ENCODE results near the gene PLD4.

The PLD4 gene

DNA sequence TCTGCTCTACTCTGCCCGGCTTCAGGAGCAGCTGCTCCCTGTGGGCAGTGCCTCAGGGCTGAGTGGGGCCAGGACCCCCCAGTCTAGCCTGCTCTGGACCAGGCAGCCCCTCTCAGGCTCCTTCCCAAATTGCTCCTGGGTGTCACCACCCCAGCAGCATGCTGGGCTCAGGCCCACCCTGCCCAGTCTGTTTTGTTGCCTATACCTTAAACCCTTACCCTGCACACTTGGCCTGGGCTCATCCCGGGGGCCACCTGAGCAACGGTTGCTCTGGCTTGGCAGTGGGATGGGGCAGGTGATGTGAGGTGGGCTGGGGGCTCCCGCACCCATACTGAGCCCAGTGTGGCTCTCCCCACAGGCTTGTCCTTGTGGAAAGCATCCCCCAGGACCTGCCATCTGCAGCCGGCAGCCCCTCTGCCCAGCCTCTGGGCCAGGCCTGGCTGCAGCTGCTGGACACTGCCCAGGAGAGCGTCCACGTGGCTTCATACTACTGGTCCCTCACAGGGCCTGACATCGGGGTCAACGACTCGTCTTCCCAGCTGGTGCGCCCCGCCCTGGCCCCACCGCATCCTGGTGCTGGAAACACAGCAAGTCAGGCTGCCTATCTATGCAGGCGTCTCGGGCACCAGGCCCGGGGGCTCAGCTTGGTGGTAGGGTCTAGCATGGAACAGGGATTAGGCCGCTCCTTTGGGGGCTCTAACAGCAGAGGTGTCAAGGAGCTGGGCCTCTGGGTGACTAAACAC lies 3.9 kb downstream of the PLD4 start:
- H3F3A ChIP-seq (ENCODE audit: low read depth), result no peaks in the 10 kb centered on the region
- no peak overlapping the region for H3K9ac ChIP-seq (ENCODE audit: low read depth, low read length, poor library complexity, severe bottlenecking)
- no peaks in the 10 kb centered on the region for H3K9me3 ChIP-seq (ENCODE audit: insufficient read depth, low read depth, low read length)
- H3K4me2 ChIP-seq (ENCODE audit: low read depth, low read length, poor library complexity, severe bottlenecking), result no peak overlapping the region
- no peaks in the 10 kb centered on the region for H4K20me1 ChIP-seq (ENCODE audit: insufficient read depth, low read length, poor library complexity, severe bottlenecking)
- H3K4me1 ChIP-seq (ENCODE audit: insufficient read depth, low read length, poor library complexity, severe bottlenecking), result no peaks in the 10 kb centered on the region
- H3K27me3 ChIP-seq (ENCODE audit: insufficient read depth, low read length, poor library complexity, severe bottlenecking), result no peaks in the 10 kb centered on the region
- no peaks in the 10 kb centered on the region for H3K79me2 ChIP-seq (ENCODE audit: insufficient read depth, low read length)
- H3K4me3 ChIP-seq (ENCODE audit: low read length, poor library complexity, severe bottlenecking), result no peak overlapping the region
- no peaks in the 10 kb centered on the region for H3K9me2 ChIP-seq (replicated peaks; ENCODE audit: low read depth, low read length)
- no peak overlapping the region for H2AFZ ChIP-seq (ENCODE audit: low read length)
- TF ChIP-seq EZH2phosphoT487 (IDR thresholded peaks at IDR 0.05; ENCODE audit: borderline replicate concordance), result no peak
- TF ChIP-seq, protein P1, sequence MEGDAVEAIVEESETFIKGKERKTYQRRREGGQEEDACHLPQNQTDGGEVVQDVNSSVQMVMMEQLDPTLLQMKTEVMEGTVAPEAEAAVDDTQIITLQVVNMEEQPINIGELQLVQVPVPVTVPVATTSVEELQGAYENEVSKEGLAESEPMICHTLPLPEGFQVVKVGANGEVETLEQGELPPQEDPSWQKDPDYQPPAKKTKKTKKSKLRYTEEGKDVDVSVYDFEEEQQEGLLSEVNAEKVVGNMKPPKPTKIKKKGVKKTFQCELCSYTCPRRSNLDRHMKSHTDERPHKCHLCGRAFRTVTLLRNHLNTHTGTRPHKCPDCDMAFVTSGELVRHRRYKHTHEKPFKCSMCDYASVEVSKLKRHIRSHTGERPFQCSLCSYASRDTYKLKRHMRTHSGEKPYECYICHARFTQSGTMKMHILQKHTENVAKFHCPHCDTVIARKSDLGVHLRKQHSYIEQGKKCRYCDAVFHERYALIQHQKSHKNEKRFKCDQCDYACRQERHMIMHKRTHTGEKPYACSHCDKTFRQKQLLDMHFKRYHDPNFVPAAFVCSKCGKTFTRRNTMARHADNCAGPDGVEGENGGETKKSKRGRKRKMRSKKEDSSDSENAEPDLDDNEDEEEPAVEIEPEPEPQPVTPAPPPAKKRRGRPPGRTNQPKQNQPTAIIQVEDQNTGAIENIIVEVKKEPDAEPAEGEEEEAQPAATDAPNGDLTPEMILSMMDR (conservative IDR thresholded peaks at IDR 0.05; ENCODE audit: low read length), result no peak
- H3K36me3 ChIP-seq (ENCODE audit: insufficient read depth, low read length), result no peaks in the 10 kb centered on the region

DNA sequence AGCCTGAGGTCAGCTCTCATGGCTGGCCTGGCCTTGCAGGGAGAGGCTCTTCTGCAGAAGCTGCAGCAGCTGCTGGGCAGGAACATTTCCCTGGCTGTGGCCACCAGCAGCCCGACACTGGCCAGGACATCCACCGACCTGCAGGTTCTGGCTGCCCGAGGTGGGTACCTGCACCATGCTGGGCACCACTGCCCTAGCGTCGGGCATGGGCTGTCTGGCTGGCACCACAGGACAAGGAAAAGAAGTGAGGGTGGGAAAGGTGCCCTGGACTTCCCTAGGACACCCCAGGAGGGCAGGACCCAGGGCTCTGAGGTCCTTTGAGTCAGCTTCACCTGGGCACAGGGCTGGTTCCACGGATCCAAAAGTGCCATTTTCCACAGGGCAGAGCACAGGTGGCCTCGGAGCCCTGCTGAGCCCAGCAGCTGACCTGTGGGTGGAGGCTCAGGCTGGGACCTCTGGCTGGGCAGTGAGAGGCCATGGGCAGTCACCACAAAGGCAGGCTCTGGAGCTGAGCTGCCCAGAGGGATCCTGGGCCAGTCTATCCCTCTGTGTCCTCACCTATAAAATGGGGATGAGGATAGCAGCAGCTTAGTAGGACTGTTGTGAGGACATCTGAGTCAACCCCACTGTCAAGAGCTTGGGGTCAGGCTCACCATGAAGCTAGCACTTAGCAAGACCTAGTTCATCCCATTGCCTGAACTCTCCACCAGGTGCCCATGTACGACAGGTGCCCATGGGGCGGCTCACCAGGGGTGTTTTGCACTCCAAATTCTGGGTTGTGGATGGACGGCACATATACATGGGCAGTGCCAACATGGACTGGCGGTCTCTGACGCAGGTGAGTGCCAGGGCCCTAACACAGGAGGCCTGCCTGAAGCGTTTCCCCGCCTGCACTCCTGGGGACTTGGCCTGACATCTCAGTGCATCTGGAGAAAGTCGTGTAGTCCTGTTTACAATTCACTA lies 4.9 kb downstream of the PLD4 start:
- no peak overlapping the region for H3K4me3 ChIP-seq (ENCODE audit: low read length, poor library complexity, severe bottlenecking)
- no peaks in the 10 kb centered on the region for H3K79me2 ChIP-seq (ENCODE audit: insufficient read depth, low read length)
- no peaks in the 10 kb centered on the region for H4K20me1 ChIP-seq (ENCODE audit: insufficient read depth, low read length, poor library complexity, severe bottlenecking)
- no peaks in the 10 kb centered on the region for H3K27me3 ChIP-seq (ENCODE audit: insufficient read depth, low read length, poor library complexity, severe bottlenecking)
- no peaks in the 10 kb centered on the region for H3K4me1 ChIP-seq (ENCODE audit: insufficient read depth, low read length, poor library complexity, severe bottlenecking)
- no peaks in the 10 kb centered on the region for H3K9me2 ChIP-seq (replicated peaks; ENCODE audit: low read depth, low read length)
- TF ChIP-seq, protein P1 (conservative IDR thresholded peaks at IDR 0.05; ENCODE audit: low read length), result no peak
- TF ChIP-seq EZH2phosphoT487 (IDR thresholded peaks at IDR 0.05; ENCODE audit: borderline replicate concordance), result no peak
- no peak overlapping the region for H3K4me2 ChIP-seq (ENCODE audit: low read depth, low read length, poor library complexity, severe bottlenecking)
- H3K9me3 ChIP-seq (ENCODE audit: insufficient read depth, low read depth, low read length), result no peaks in the 10 kb centered on the region
- no peak overlapping the region for H3K9ac ChIP-seq (ENCODE audit: low read depth, low read length, poor library complexity, severe bottlenecking)
- no peaks in the 10 kb centered on the region for H3F3A ChIP-seq (ENCODE audit: low read depth)
- no peak overlapping the region for H2AFZ ChIP-seq (ENCODE audit: low read length)
- H3K36me3 ChIP-seq (ENCODE audit: insufficient read depth, low read length), result no peaks in the 10 kb centered on the region

DNA sequence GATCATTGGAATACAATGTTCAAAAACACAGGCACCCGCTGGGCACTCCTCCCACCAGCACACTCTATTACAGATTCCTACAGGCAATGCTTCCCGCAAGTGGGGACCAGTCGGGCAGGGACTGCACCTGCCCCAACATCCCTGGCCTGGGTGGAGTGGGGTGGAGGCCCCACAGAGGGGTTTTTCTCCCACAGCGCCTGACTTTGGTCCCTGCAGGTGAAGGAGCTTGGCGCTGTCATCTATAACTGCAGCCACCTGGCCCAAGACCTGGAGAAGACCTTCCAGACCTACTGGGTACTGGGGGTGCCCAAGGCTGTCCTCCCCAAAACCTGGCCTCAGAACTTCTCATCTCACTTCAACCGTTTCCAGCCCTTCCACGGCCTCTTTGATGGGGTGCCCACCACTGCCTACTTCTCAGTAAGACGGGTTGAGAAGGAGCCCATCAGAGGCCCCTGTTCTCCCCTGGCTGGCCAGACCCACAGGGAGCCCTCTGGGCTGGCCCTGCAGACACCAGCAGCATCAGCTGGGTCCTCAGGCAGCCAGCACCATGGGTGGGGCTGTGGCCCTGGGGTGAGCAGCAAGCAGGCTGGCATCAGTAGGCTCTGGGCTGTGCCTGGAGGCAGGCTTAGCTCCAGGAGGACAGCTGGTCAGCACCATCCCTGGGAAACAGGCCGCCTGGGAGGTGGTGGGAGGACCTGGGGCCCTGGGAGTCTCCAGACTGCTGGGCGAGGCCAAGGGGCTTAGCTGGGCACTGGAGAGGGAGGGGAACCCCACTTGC lies 6.0 kb downstream of the PLD4 start:
- H2AFZ ChIP-seq (ENCODE audit: low read length), result no peak overlapping the region
- H4K20me1 ChIP-seq (ENCODE audit: insufficient read depth, low read length, poor library complexity, severe bottlenecking), result no peaks in the 10 kb centered on the region
- no peak overlapping the region for H3K4me2 ChIP-seq (ENCODE audit: low read depth, low read length, poor library complexity, severe bottlenecking)
- no peaks in the 10 kb centered on the region for H3K4me1 ChIP-seq (ENCODE audit: insufficient read depth, low read length, poor library complexity, severe bottlenecking)
- H3K4me3 ChIP-seq (ENCODE audit: low read length, poor library complexity, severe bottlenecking), result no peak overlapping the region
- TF ChIP-seq, protein P1 (conservative IDR thresholded peaks at IDR 0.05; ENCODE audit: low read length), result no peak
- TF ChIP-seq EZH2phosphoT487 (IDR thresholded peaks at IDR 0.05; ENCODE audit: borderline replicate concordance), result no peak
- H3K79me2 ChIP-seq (ENCODE audit: insufficient read depth, low read length), result no peaks in the 10 kb centered on the region
- no peaks in the 10 kb centered on the region for H3K9me2 ChIP-seq (replicated peaks; ENCODE audit: low read depth, low read length)
- H3K9me3 ChIP-seq (ENCODE audit: insufficient read depth, low read depth, low read length), result no peaks in the 10 kb centered on the region
- H3F3A ChIP-seq (ENCODE audit: low read depth), result no peaks in the 10 kb centered on the region
- H3K36me3 ChIP-seq (ENCODE audit: insufficient read depth, low read length), result no peaks in the 10 kb centered on the region
- no peaks in the 10 kb centered on the region for H3K27me3 ChIP-seq (ENCODE audit: insufficient read depth, low read length, poor library complexity, severe bottlenecking)
- no peak overlapping the region for H3K9ac ChIP-seq (ENCODE audit: low read depth, low read length, poor library complexity, severe bottlenecking)

Data from Loucy (cell line).